K562 treated with DMSO at 1 percent for 4 hours (cell line): ENCODE results near the gene SAMD4B. TPM values are rescaled to one million over a fixed set of nuclear protein-coding genes. Genes with fewer than 3 reads are reported as not detected.

ENCODE experiments used
- total RNA-seq: library from RNA; unstranded; fragments of 300-600 nt; gene quantifications from 2 replicates; pipeline ENCODE4 v1.2.3, GENCODE V29; 2022; ENCODE audit not compliant: insufficient read depth

The SAMD4B gene, protein sequence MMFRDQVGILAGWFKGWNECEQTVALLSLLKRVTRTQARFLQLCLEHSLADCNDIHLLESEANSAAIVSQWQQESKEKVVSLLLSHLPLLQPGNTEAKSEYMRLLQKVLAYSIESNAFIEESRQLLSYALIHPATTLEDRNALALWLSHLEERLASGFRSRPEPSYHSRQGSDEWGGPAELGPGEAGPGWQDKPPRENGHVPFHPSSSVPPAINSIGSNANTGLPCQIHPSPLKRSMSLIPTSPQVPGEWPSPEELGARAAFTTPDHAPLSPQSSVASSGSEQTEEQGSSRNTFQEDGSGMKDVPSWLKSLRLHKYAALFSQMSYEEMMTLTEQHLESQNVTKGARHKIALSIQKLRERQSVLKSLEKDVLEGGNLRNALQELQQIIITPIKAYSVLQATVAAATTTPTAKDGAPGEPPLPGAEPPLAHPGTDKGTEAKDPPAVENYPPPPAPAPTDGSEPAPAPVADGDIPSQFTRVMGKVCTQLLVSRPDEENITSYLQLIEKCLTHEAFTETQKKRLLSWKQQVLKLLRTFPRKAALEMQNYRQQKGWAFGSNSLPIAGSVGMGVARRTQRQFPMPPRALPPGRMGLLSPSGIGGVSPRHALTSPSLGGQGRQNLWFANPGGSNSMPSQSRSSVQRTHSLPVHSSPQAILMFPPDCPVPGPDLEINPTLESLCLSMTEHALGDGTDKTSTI
- 89.5 and 108 TPM in 2 replicates for total RNA-seq

GRCh38 chr19:39341719-39342604, at the start of gene SAMD4B:
Gene SAMD4B (plus strand): TSS chr19:39342421. CDS start chr19:39356894, 14,473 bp downstream.

GRCh38 chr19:39296055-39296645, 46.1 kb upstream of the SAMD4B start, which contains the start of gene IFNL1:
Gene IFNL1 (plus strand): TSS chr19:39296407. CDS start chr19:39296422, 15 bp downstream.

DNA sequence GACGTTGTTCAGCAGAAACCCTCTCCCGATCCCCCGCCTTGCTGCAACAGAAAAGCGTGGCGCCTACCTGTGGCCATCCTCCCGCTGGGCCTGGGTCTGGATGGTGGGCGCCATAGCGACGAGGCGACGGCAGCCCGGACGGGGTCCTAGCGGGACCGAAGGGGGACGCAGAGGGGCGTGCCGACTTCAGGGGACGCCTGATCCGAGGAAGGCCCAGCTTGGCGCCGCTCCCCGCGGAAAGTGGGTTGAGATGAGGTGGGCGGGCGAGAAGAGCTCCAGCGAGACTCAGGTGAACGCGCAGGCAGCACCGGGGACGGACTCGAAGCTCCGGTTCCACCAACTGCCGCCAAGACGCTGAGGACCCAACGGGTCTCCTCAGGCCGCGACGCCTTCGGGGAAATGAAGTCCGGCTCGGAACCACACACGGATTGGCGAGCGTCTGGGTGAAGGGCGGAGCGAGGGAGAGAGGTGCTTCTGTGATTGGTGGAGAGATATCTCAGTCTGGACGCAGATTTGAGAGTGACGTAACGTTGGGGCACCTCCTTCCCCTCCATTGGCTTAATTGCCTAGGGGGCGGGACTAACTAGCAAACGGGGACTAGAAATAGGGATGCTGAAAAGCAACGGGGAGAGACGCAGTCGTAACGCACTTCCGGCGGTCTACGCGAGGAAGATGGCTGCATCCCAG, 48.7 kb downstream of the SAMD4B start, which contains the start of the genes MED29 and PAF1:
TSS of gene MED29 (plus strand) at position 628 of the 687 bp plus-strand sequence. CDS start at position 673, 45 bp downstream.
TSS of gene PAF1 (minus strand) at position 356 of the 687 bp plus-strand sequence. CDS start at position 114, 242 bp downstream.

GRCh38 chr19:39406656-39407409, 64.6 kb downstream of the SAMD4B start, which contains the start of gene ZFP36:
Gene ZFP36 (plus strand): TSS chr19:39406847. CDS start chr19:39406905, 58 bp downstream.

DNA sequence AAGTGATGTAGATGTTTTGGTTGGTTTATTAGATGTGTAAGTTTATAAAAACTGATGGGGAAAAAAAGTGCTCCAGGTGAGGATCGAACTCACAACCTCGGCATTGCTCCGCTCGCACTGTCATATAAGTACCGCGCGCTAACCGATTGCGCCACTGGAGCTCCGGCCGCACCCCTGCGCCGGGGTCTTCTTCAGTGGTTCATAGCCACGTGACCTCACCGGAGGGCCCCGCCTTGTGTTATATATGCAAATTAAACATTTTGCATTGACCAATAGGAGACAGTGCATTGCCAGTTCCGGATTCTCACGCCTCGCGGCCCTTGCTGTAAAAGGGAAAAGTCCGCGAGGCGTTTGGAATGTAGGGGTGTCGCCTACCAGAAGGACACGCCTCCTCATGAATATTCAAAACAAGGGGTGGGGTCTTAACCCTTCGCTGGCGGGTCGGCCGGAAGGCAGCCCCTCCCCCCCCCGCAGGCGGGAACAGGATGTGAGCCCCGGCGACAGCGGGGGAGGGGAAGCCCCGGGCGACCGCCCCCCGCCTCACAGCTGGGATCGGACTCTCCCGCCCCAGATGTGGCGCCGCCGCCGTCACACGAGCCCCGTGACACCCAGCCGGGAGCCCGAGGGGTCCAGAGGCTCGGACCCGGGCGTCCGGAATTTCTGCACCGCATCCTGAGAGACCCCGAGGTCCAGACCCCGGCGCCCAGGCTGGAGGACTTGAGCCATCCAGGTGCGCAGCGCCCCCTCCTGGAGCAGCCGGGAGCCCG, 70.1 kb downstream of the SAMD4B start, which contains the start of gene PLEKHG2:
TSS of gene PLEKHG2 (plus strand) at position 570 of the 767 bp plus-strand sequence. CDS start 1,418 bp downstream, outside the sequence.

Other genes starting within 250 kb of the SAMD4B start
- 27.5 and 36.4 TPM in 2 replicates for gene PAK4, start 216.6 kb upstream of the SAMD4B start, total RNA-seq
- gene NCCRP1, start 145.5 kb upstream of the SAMD4B start, total RNA-seq: not detected in 2 replicates
- not detected in 2 replicates for gene SYCN, start 138.2 kb upstream of the SAMD4B start, total RNA-seq
- gene IFNL3, start 97.4 kb upstream of the SAMD4B start, total RNA-seq: not detected in 2 replicates
- gene IFNL4, start 93.6 kb upstream of the SAMD4B start, total RNA-seq: not detected in 2 replicates
- gene IFNL2, start 74.0 kb upstream of the SAMD4B start, total RNA-seq: not detected in 2 replicates
- gene IFNL1, start 46.0 kb upstream of the SAMD4B start, total RNA-seq: not detected in 2 replicates
- gene LRFN1, start 21.6 kb upstream of the SAMD4B start, total RNA-seq: 4.1 and 6.5 TPM in 2 replicates
- 94.0 and 163 TPM in 2 replicates for gene GMFG, start 6.4 kb upstream of the SAMD4B start, total RNA-seq
- 35.4 and 44.9 TPM in 2 replicates for gene PAF1, start 48.7 kb downstream of the SAMD4B start, total RNA-seq
- 16.7 and 17.5 TPM in 2 replicates for gene MED29, start 49.0 kb downstream of the SAMD4B start, total RNA-seq
- gene ZFP36, start 64.4 kb downstream of the SAMD4B start, total RNA-seq: 20.2 and 24.1 TPM in 2 replicates
- 4.4 and 20.7 TPM in 2 replicates for gene PLEKHG2, start 70.2 kb downstream of the SAMD4B start, total RNA-seq
- 9,929 and 11,096 TPM in 2 replicates for gene RPS16, start 93.5 kb downstream of the SAMD4B start, total RNA-seq
- gene SUPT5H, start 103.2 kb downstream of the SAMD4B start, total RNA-seq: 106 and 123 TPM in 2 replicates
- gene TIMM50, start 138.4 kb downstream of the SAMD4B start, total RNA-seq: 111 and 116 TPM in 2 replicates
- 0.81 TPM in 1 of 2 replicates, not detected in the other for gene DLL3, start 156.5 kb downstream of the SAMD4B start, total RNA-seq
- not detected in 2 replicates for gene SELENOV, start 172.7 kb downstream of the SAMD4B start, total RNA-seq
- 5.0 and 31.6 TPM in 2 replicates for gene EID2B, start 190.4 kb downstream of the SAMD4B start, total RNA-seq
- gene EID2, start 197.7 kb downstream of the SAMD4B start, total RNA-seq: 16.5 and 18.2 TPM in 2 replicates